OCI-LY1 (cell line): ENCODE results near the gene CWH43.
"Not testable (repeated sequence)": the region's sequence is repeated elsewhere in the genome, so short reads cannot be mapped to it uniquely, and the experiment has no call there.

ENCODE experiments used
- H2AFZ ChIP-seq: fragments of 200-600 bp; sonication (generic), shearing (Covaris generic); 2 replicates; pipeline ENCODE4 v1.6.0; 2014; ENCODE audit warnings: antibody characterized with exemption, mild to moderate bottlenecking, low read length
- H3F3A ChIP-seq: fragments of 200-600 bp; sonication (generic), shearing (Covaris generic); 2 replicates; pipeline ENCODE4 v1.6.0; 2014; ENCODE audit warnings: mild to moderate bottlenecking, antibody characterized with exemption, low read length, moderate library complexity; ENCODE audit not compliant: insufficient read depth
- H3K27ac ChIP-seq: fragments of 200-600 bp; sonication (generic); 2 replicates; pipeline ENCODE4 v1.5.1; 2014; ENCODE audit warnings: low read length, mixed run types, mild to moderate bottlenecking, low read depth; ENCODE audit not compliant: poor library complexity, severe bottlenecking
- H3K27me3 ChIP-seq: fragments of 200-600 bp; sonication (generic); 2 replicates; pipeline ENCODE4 v1.6.0; 2014; ENCODE audit warnings: antibody characterized with exemption, mild to moderate bottlenecking, low read length, moderate library complexity; ENCODE audit not compliant: insufficient read depth
- H3K36me3 ChIP-seq: fragments of 200-600 bp; sonication (generic); 2 replicates; pipeline ENCODE4 v1.6.1; 2014; ENCODE audit warnings: mild to moderate bottlenecking, antibody characterized with exemption, low read length, moderate library complexity, mixed read lengths; ENCODE audit not compliant: insufficient read depth
- H3K4me1 ChIP-seq: fragments of 200-600 bp; sonication (generic); 2 replicates; pipeline ENCODE4 v1.5.1; 2014; ENCODE audit warnings: mild to moderate bottlenecking, low read length, moderate library complexity; ENCODE audit not compliant: insufficient read depth, severe bottlenecking
- H3K4me2 ChIP-seq: fragments of 200-600 bp; sonication (generic), shearing (Covaris generic); 2 replicates; pipeline ENCODE4 v1.6.1; 2014; ENCODE audit warnings: low read length
- H3K4me3 ChIP-seq: fragments of 200-600 bp; sonication (generic); 2 replicates; pipeline ENCODE4 v1.5.1; 2014; ENCODE audit warnings: low read length, low read depth, mild to moderate bottlenecking, mixed read lengths; ENCODE audit not compliant: poor library complexity, severe bottlenecking
- H3K79me2 ChIP-seq: fragments of 200-600 bp; shearing (Covaris generic); 2 replicates; pipeline ENCODE4 v1.6.1; 2016; ENCODE audit warnings: mixed run types, low read length, mixed read lengths; ENCODE audit not compliant: insufficient read depth
- H3K9ac ChIP-seq: fragments of 200-600 bp; sonication (generic), shearing (Covaris generic); 2 replicates; pipeline ENCODE4 v1.6.1; 2014; ENCODE audit warnings: mild to moderate bottlenecking, low read length, mixed read lengths
- H3K9me2 ChIP-seq: fragments of 200-600 bp; sonication (generic), shearing (Covaris generic); 2 replicates; pipeline ENCODE4 v1.6.1; 2014; ENCODE audit warnings: low read depth, mild to moderate bottlenecking, low read length, mixed read lengths
- H3K9me3 ChIP-seq: fragments of 200-600 bp; shearing (Covaris generic); 2 replicates; pipeline ENCODE4 v1.6.1; 2014; ENCODE audit warnings: low read length, mixed read lengths
- H4K20me1 ChIP-seq: fragments of 200-600 bp; sonication (generic), shearing (Covaris generic); 2 replicates; pipeline ENCODE4 v1.6.0; 2016; ENCODE audit warnings: mild to moderate bottlenecking, low read length; ENCODE audit not compliant: insufficient read depth

CWH43 gene

GRCh38 chr4:49105248-49105904, 119.3 kb downstream of the CWH43 start:
- not testable (repeated sequence) for H3K27me3 ChIP-seq, H3K4me1 ChIP-seq, H3K27ac ChIP-seq, H3K36me3 ChIP-seq, H4K20me1 ChIP-seq, H3K9me2 ChIP-seq, H3K9ac ChIP-seq, H2AFZ ChIP-seq, H3K4me3 ChIP-seq, H3K4me2 ChIP-seq, H3K79me2 ChIP-seq
- Histone ChIP-seq H3K9me3 (peaks cover 10% of the 10 kb centered on the region), H3F3A (0 out of 2 replicates have a peak, but pooled peaks cover 15% of the 10 kb centered on the region)

GRCh38 chr4:49107262-49107661, 121.2 kb downstream of the CWH43 start:
- not testable (repeated sequence) for H3K4me1 ChIP-seq, H2AFZ ChIP-seq, H3K27ac ChIP-seq, H4K20me1 ChIP-seq, H3K9me2 ChIP-seq, H3K79me2 ChIP-seq, H3K36me3 ChIP-seq, H3K4me2 ChIP-seq, H3K9ac ChIP-seq, H3K4me3 ChIP-seq, H3K27me3 ChIP-seq
- Histone ChIP-seq H3K9me3 (peaks cover 12% of the 10 kb centered on the region), H3F3A (0 out of 2 replicates have a peak, but pooled peaks cover 15% of the 10 kb centered on the region)

- H2AFZ ChIP-seq, H3K4me1 ChIP-seq, H3K4me2 ChIP-seq, H3K27me3 ChIP-seq, H4K20me1 ChIP-seq, H3K4me3 ChIP-seq, H3K9ac ChIP-seq, H3K27ac ChIP-seq, H3K36me3 ChIP-seq, H3K9me2 ChIP-seq, H3K79me2 ChIP-seq: not testable (repeated sequence)
- Histone ChIP-seq H3F3A (0 out of 2 replicates have a peak, but pooled peaks cover 11% of the 10 kb centered on the region), H3K9me3 (peaks cover 12% of the 10 kb centered on the region)
Measured at GRCh38 chr4:49108183-49108978, 122.3 kb downstream of the CWH43 start.

- not testable (repeated sequence) for H3K4me1 ChIP-seq, H3K9ac ChIP-seq, H3K79me2 ChIP-seq, H3K4me3 ChIP-seq, H3F3A ChIP-seq, H3K36me3 ChIP-seq, H3K27me3 ChIP-seq, H2AFZ ChIP-seq, H3K9me2 ChIP-seq, H3K27ac ChIP-seq, H4K20me1 ChIP-seq, H3K9me3 ChIP-seq, H3K4me2 ChIP-seq
Measured at GRCh38 chr4:49109567-49110166, 123.6 kb downstream of the CWH43 start.

GRCh38 chr4:49110579-49110978, 124.5 kb downstream of the CWH43 start:
- H3K79me2 ChIP-seq: not testable (repeated sequence)

More at GRCh38 chr4:49110579-49110978, 124.5 kb downstream of the CWH43 start:
- not testable (repeated sequence) for H3F3A ChIP-seq, H3K27me3 ChIP-seq, H3K27ac ChIP-seq, H3K4me1 ChIP-seq, H4K20me1 ChIP-seq, H3K4me3 ChIP-seq, H3K9me3 ChIP-seq, H3K4me2 ChIP-seq, H3K36me3 ChIP-seq, H3K9me2 ChIP-seq, H2AFZ ChIP-seq, H3K9ac ChIP-seq
